ENCODE data around the gene CNN3.

GRCh38 chr1:94922761-94923331 is 4.1 kb downstream of the CNN3 start:
- TF ChIP-seq SALL2 (tag by site-specific recombination; IDR thresholded peaks at IDR 0.05; ENCODE audit: borderline replicate concordance) = no peak
- no peak for TF ChIP-seq GLI2 (tag by site-specific recombination; IDR thresholded peaks at IDR 0.05; ENCODE audit: borderline replicate concordance, low read depth)
- TF ChIP-seq KLF10 (tag by site-specific recombination; IDR thresholded peaks at IDR 0.05) = no peak
- no peak for TF ChIP-seq CTCF (tag by site-specific recombination; IDR thresholded peaks at IDR 0.05)
- TF ChIP-seq ZNF302 (tag by site-specific recombination; IDR thresholded peaks at IDR 0.05; ENCODE audit: low read depth) = no peak
- TF ChIP-seq ZNF664 (tag by site-specific recombination; IDR thresholded peaks at IDR 0.05) = no peak
- TF ChIP-seq, protein P1, sequence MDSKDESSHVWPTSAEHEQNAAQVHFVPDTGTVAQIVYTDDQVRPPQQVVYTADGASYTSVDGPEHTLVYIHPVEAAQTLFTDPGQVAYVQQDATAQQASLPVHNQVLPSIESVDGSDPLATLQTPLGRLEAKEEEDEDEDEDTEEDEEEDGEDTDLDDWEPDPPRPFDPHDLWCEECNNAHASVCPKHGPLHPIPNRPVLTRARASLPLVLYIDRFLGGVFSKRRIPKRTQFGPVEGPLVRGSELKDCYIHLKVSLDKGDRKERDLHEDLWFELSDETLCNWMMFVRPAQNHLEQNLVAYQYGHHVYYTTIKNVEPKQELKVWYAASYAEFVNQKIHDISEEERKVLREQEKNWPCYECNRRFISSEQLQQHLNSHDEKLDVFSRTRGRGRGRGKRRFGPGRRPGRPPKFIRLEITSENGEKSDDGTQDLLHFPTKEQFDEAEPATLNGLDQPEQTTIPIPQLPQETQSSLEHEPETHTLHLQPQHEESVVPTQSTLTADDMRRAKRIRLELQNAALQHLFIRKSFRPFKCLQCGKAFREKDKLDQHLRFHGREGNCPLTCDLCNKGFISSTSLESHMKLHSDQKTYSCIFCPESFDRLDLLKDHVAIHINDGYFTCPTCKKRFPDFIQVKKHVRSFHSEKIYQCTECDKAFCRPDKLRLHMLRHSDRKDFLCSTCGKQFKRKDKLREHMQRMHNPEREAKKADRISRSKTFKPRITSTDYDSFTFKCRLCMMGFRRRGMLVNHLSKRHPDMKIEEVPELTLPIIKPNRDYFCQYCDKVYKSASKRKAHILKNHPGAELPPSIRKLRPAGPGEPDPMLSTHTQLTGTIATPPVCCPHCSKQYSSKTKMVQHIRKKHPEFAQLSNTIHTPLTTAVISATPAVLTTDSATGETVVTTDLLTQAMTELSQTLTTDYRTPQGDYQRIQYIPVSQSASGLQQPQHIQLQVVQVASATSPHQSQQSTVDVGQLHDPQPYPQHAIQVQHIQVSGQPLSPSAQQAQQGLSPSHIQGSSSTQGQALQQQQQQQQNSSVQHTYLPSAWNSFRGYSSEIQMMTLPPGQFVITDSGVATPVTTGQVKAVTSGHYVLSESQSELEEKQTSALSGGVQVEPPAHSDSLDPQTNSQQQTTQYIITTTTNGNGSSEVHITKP (tag by site-specific recombination; IDR thresholded peaks at IDR 0.05) = no peak

Measured in HEK293 (cell line).